ENCODE data around the gene ZNF423.

- TF ChIP-seq POLR2A (IDR thresholded peaks at IDR 0.05) = no peak
- no peak for TF ChIP-seq CTCF (IDR thresholded peaks at IDR 0.05)
Observed at GRCh38 chr16:49672753-49673152, 183.2 kb downstream of the ZNF423 start.
